HFFc6 (cell line): ENCODE measurements around the gene MED15. TPM values are rescaled to one million over a fixed set of nuclear protein-coding genes. Genes with fewer than 3 reads are reported as not detected.
"Not testable (repeated sequence)": the region's sequence is repeated elsewhere in the genome, so short reads cannot be mapped to it uniquely, and the experiment has no call there.

ENCODE experiments used
- DNase-seq: peaks from one replicate; pipeline ENCODE4 v3.0.0-alpha.2; 2018
- H3K27ac Mint-ChIP-seq: 2 replicates; pipeline ENCODE4 v1.8.0; 2020; ENCODE audit warnings: mild to moderate bottlenecking, mixed read lengths
- H3K27me3 Mint-ChIP-seq: 2 replicates; pipeline ENCODE4 v1.8.0; 2021; ENCODE audit warnings: mild to moderate bottlenecking, moderate library complexity, mixed read lengths; ENCODE audit not compliant: insufficient read depth
- H3K36me3 Mint-ChIP-seq: 2 replicates; pipeline ENCODE4 v1.8.0; 2021; ENCODE audit warnings: low read depth, mixed read lengths
- H3K4me1 Mint-ChIP-seq: 2 replicates; pipeline ENCODE4 v1.8.0; 2020; ENCODE audit warnings: low read depth, mixed read lengths
- H3K4me3 Mint-ChIP-seq: 2 replicates; pipeline ENCODE4 v1.8.0; 2020; ENCODE audit warnings: mild to moderate bottlenecking, moderate library complexity, mixed read lengths
- H3K9me3 Mint-ChIP-seq: 2 replicates; pipeline ENCODE4 v1.8.0; 2020; ENCODE audit warnings: mild to moderate bottlenecking, mixed read lengths
- CTCF ChIP-seq: fragments of 200-600 bp; sonication (generic); IDR thresholded peaks from 2 replicates; pipeline ENCODE4 v1.5.0; 2021; ENCODE audit warnings: antibody characterized with exemption, mild to moderate bottlenecking
- total RNA-seq, 6 experiments: library from RNA; stranded (reverse); fragmentation: NEBNext Ultra II Directional; extraction: Animal tissue kit (Norgen Biotek cat#: 25700); gene quantifications; 2 replicates in 1 of 6; 3 replicates in 5 of 6; pipeline ENCODE4 v1.2.3, GENCODE V29; 2021

Gene MED15
- total RNA-seq, 6 experiments from 2014 or later, result 128 to 148 (median 136) TPM

- Mint-ChIP-seq H3K9me3 (no peaks in the 10 kb centered on the region), H3K4me3 (no peak overlapping the region), H3K27ac (no peak overlapping the region), H3K4me1 (peaks cover 7% of the 10 kb centered on the region; the same call in 1 of the 2 replicates), H3K27me3 (peaks cover 3% of the 10 kb centered on the region), H3K36me3 (peaks cover 24% of the 10 kb centered on the region)
- no peak for DNase-seq
- TF ChIP-seq CTCF, result no peak
These were observed 36.1 kb upstream of the MED15 start for GRCh38 chr22:20471126-20471833.

GRCh38 chr22:20472629-20473442, 34.6 kb upstream of the MED15 start:
- Mint-ChIP-seq H3K27me3 (peaks cover 3% of the 10 kb centered on the region), H3K9me3 (no peaks in the 10 kb centered on the region), H3K27ac (no peak overlapping the region), H3K4me1 (peaks cover 7% of the 10 kb centered on the region; the same call in 1 of the 2 replicates), H3K36me3 (peaks cover 24% of the 10 kb centered on the region), H3K4me3 (no peak overlapping the region)
- no peak for TF ChIP-seq CTCF
- no peak for DNase-seq

GRCh38 chr22:20475115-20475436, 32.3 kb upstream of the MED15 start:
- no peak for DNase-seq
- Mint-ChIP-seq H3K27me3 (peaks cover 3% of the 10 kb centered on the region), H3K27ac (no peak overlapping the region), H3K9me3 (no peaks in the 10 kb centered on the region), H3K4me3 (no peak overlapping the region), H3K36me3 (peaks cover 15% of the 10 kb centered on the region), H3K4me1 (peaks cover 7% of the 10 kb centered on the region; the same call in 1 of the 2 replicates)
- no peak for TF ChIP-seq CTCF

GRCh38 chr22:20475569-20475968, 31.8 kb upstream of the MED15 start:
- DNase-seq, H3K27me3 Mint-ChIP-seq, H3K4me3 Mint-ChIP-seq, H3K4me1 Mint-ChIP-seq, H3K27ac Mint-ChIP-seq, H3K9me3 Mint-ChIP-seq: not testable (repeated sequence)
- peaks cover 12% of the 10 kb centered on the region for H3K36me3 Mint-ChIP-seq

- not testable (repeated sequence) for DNase-seq, H3K9me3 Mint-ChIP-seq, H3K27me3 Mint-ChIP-seq, H3K36me3 Mint-ChIP-seq, H3K4me1 Mint-ChIP-seq, H3K27ac Mint-ChIP-seq, H3K4me3 Mint-ChIP-seq
These were observed 29.4 kb upstream of the MED15 start for GRCh38 chr22:20478059-20478458.

- no peak overlapping the region for H3K4me3 Mint-ChIP-seq
- no peaks in the 10 kb centered on the region for H3K9me3 Mint-ChIP-seq
- H3K36me3 Mint-ChIP-seq, result peaks cover 10% of the 10 kb centered on the region
- TF ChIP-seq CTCF, result no peak
- H3K27ac Mint-ChIP-seq, result no peak overlapping the region; the same call in 1 of the 2 replicates
- no peaks in the 10 kb centered on the region; the same call in 1 of the 2 replicates for H3K27me3 Mint-ChIP-seq
- DNase-seq, result no peak
- H3K4me1 Mint-ChIP-seq, result no peaks in the 10 kb centered on the region
These were observed 27.7 kb upstream of the MED15 start for GRCh38 chr22:20479612-20480196.

GRCh38 chr22:20483143-20483506, 24.3 kb upstream of the MED15 start:
- not testable (repeated sequence) for H3K4me3 Mint-ChIP-seq, H3K9me3 Mint-ChIP-seq, DNase-seq, H3K27me3 Mint-ChIP-seq, H3K4me1 Mint-ChIP-seq, H3K27ac Mint-ChIP-seq
- H3K36me3 Mint-ChIP-seq, result peaks cover 19% of the 10 kb centered on the region
